ENCODE measurements around the gene PALD1. TPM values are rescaled to one million over a fixed set of nuclear protein-coding genes. Genes with fewer than 3 reads are reported as not detected.
A peak's percentile ranks its signal among the peaks of the same experiment; 100 is the strongest.

PALD1 gene
- 5.1 TPM for total RNA-seq
- long read RNA-seq, full-length matches to known transcripts, result 1 of 10 reads
- long read RNA-seq, partial matches to known transcripts, result 6 of 10 reads
- long read RNA-seq, other reads (novel, unspliced or antisense), result 3 of 10 reads

DNA sequence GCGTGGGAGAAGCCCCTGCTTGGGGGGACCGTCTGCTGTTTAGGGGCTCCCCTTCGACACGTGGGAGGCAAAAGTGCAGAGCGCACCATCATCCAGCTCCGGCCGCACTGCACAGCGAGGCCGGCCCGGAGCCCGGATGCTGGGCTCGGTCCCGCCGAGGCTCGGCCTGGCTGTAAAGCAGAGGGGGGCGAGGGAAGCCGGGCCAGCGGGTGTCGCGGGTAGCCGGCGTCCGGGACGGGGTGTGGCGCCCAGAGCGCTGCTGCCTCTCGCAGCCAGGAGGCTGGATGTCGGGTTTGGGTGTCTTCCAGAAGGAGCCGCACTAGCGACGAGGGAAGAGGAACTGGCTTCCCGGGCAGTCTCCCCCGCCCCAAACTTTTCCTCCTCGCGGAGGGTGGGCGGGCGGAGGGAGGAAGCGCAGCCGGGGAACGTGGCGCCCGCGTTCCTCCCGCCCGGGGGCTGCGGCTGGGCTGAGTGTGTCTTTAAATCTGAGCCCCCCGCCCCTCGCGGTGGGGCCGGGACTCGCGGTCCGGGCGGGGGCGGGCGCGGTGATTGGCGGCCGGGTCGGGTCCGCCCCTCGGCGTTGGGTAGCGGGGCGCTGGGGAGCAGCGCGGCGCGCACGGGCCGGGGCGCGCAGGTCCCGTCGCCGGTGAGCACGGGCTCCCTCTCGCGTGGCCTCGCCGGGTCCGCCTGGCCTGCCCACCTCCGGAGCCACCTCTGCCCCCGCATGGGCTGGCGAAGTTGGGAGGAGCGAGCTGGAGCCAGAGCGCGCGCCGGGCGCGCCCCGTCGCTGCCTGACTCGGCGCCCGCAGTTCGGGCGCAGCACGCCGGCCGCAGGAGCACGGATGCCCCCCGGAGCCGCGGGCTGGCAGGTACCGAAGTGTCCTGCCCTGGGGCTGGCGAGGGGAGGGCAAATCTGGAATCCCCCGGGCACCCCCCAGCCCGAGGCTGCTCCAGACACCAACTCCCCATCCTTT lies at the start of gene PALD1:
PALD1 (plus strand) TSS at position 577 of the 974 bp plus-strand sequence. CDS start 47,185 bp downstream, outside the sequence.
- ATAC-seq (peak; percentile 59), DNase-seq (ENCODE audit: missing footprints) (peak; percentile 85)
- intact Hi-C loops (cut with DNase I), result no loop called here

DNA sequence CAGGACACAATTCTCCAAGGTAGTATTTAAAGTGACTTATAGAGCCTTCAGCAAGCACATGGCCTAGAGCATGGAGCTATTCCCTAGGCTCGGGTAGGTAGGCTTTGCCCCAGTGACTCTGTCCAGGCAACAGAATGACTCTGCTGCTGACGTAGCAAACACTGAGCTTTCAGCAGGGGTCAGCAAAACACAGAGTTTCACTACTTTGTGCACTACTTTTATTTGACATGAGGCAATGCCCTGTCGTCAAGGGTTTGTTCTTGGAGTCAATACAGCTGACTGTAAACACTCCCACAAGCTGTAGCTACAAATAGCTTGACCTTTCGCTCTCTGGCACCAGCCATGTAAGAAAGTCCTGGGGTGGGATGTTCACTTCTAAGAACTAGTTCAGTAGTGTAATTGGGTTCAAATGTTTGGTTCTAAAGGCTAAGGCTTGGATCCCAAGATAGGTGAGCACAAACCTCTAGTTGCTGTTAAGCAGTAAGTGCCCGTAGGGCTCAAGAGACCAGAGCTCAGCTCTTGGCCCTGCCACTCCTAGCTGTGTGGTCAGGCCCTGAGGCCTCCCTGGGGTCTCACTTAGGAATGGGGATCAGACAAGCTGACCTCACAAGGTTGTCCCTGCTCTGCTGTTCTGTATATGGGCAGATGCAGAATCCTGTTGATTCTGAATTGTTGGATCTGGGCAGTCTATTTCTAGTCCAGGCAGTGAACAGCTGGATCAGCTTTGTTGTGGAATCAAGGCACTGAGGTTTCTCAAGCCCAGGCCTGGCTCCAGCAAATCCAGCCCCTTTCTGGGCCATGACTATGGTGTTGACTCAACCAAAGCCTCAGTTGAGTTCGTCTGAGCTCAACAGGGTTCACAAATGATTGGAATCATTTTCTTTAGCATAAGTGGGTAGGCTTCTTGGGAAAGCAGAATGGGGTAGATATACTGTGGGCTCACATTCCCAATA lies 47.8 kb upstream of the PALD1 start:
- peak; percentile 86 for ATAC-seq
- intact Hi-C loops (cut with DNase I), result loop anchor here (2.0 kb wide), 1 partner anchor 28 kb away; no protein-coding TSS in a partner anchor
- no peak for DNase-seq (ENCODE audit: missing footprints)

DNA sequence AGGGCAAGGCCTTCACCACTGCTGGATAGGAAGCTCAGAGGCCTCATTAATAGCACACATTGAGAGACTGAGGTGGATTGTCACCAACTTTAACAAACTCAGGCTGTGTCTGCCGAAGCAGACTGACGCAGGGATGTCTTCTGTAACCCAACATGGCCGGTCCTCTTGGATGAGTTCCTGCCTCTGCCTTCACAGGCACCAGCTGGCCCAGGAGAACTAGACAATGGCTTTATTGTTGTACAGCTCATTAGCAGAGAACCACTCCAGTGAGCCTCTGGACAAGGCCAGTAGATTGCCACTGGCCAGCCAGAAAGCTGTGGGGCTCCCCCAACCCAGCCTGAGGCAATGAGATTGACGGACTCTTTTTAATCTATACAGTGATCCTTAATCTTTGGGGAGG lies 46.5 kb upstream of the PALD1 start:
- DNase-seq (ENCODE audit: missing footprints) (peak; percentile 79), ATAC-seq (peak; percentile 58)
- intact Hi-C loops (cut with DNase I), result loop anchor here (2.0 kb wide), 1 partner anchor 27 kb away; the partner anchor contains the start of gene EIF4EBP2

DNA sequence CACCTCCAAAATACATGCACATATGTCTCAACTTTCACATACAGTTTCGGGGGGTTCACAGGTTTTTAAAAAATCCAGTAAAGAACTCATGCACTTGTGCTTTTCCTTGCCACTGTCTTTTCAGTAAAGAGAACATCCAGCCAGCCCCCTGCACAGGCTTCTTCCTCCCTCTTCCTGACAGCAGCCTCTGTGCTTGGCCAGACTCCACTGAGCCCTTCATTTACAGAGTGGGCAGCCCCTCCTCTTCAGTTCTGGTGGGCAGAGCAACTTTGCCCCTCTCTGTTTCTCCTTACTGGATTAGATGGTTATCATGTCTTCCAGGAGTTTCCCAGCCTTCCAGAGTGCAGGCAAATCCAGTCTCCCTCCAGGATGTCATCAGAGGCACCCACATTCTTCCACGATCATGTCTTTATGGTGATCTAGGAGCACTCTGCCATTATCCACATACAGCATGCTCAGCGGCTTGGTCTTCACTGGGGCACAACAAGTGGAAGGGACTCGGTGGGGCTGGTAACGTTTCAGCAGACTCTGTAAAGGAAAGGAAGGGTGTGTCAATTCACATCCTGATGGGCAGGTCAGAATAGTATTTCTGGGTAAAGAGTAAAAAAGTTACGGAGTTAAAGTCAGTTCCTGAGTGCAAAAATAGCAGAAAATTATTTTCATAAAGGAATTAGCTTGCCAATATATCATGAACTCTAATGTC lies 45.9 kb upstream of the PALD1 start:
- DNase-seq (ENCODE audit: missing footprints) (no peak), ATAC-seq (no peak)
- intact Hi-C loops (cut with DNase I), result loop anchor here (2.0 kb wide), 1 partner anchor 28 kb away; the partner anchor contains the start of gene EIF4EBP2

DNA sequence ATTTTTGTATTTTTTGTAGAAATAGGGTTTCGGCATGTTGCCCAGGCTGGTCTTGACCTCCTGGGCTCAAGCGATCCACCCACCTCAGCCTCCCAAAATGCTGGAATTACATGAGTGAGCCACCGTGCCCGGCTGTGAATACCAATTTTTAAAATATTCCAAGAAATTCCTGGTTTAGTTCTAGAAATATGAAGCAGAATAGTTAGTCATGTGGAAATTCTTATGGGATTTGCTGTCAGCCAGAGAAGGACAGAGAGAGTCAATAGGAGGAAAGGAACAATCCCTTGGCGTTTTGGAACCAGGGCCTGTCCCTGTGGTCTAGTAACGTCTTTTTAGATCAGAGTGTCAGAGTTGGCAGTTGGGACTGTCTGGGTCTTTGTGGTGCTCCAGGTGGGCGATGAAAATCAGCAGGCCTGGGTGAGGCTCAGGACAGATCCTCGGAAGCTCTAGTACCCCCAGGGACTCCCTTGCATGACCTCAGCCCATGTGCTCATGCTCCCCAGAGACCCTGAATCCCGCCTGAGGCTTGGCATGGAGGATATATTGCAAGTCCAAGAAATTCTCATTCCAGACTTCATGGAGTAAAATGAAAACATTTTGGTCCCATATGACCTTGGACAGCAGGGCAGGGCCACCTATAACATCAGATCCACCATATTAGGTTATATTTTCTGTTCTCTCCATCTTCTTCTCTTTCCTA lies 44.8 kb upstream of the PALD1 start:
- peak; percentile 35 for ATAC-seq
- DNase-seq (ENCODE audit: missing footprints), result no peak

DNA sequence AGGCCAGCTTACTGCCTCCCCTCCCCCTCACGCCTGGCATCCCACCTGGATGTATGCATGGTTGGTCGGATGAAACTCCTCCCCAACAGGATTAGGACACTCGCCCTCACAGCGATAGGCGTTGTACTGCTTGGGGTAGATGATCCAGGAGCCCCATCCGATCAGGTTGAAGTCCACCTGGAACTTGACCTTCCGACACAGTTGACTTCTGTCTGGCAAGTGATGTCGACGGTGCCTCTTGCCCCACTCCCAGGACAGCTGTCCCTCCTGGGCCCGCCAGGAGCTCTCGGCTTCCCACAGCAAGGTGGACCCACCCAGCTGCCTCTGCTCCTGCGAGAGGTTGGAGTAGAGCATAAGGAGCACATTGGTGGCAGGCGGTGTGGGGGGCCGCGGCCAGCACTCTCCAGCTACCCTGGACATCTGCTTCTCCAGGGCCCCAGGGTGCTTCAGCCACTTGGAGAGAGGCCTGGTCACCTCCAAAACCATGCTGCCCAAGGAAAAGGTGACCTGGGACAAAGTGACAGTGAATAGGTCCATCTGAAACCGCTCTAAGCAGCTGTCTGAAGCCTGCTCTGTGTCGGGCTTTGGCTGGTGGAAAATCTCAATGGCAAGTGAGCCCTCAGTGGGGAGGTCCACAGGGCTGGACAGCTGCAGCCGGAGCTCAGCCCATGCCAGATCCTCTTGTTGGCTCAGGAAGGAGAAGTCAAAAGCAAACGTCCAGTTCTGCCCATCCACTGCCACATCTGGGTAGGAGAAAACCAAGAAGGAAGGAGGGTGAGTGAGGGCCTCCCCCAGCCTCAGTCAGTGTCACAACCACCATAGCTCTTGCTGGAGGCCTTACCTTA lies 43.1 kb upstream of the PALD1 start:
- no peak for ATAC-seq
- no peak for DNase-seq (ENCODE audit: missing footprints)
- intact Hi-C loops (cut with DNase I), result no loop called here

More for the DNA sequence above, 44.8 kb upstream of the PALD1 start:
- intact Hi-C loops (cut with DNase I), result loop anchor here (2.0 kb wide), 1 partner anchor 29 kb away; the partner anchor contains the start of gene EIF4EBP2

DNA sequence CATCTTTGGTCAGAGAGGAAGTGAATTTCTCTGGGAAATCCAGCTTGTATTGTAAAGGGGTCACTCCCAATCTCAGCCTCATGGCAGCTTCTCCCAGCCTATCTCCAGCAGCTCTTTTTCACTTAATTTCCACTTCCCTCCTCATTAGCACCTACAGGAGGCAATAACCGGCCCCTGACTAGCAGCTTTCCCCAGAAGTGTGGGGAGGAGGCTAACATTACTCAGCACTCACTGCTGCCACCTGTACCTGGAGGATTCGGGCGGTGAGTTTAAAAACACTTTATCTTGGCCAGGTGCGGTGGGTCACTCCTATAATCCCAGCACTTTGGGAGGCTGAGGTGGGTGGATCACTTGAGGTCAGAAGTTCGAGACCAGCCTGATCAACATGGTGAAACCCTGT lies 40.8 kb upstream of the PALD1 start:
- no peak for ATAC-seq

DNA sequence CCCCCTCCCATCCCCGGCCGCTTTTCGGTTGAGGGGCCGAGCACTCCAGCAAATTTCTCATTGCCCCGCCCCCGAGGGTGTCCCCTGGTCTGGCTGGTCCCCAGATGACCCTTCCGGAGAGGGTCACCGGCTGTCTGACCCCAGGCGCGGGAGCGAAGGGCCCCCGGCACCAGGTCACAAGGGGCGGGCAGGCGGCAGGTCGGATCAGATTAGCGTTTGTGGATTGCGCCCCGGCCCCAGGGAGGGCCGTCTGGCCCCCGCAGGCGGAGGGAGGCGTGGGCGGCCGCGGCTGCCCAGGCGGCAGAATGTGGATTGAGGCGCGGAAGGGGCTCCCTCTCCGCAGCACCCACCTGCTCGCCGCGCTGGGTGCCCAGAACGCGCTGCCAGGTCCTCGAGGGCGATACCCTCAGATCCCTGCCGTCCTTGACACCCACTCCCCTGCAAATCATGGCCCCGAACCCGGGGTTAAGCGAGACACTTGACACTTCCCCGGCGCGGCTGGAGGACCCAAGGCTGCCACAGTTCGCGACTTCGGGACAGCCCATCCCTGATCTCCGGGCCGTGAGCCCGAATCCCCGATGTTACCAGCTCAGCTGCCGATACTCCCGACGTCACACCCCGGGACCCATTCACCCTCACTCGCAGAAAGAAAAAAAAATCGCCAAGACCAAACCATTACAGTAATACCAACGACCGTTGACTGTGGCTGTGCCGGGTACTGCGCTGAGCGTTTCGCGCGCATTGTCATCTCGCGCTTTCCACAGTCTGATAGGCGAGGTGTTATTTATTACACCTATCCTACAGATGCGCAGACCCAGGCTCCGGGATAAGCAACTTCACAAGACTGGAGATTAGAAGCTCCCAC lies 38.0 kb upstream of the PALD1 start:
- intact Hi-C loops (cut with DNase I), result no loop called here
- DNase-seq (ENCODE audit: missing footprints), result peak; percentile 57
- no peak for ATAC-seq

More for the DNA sequence above, 40.8 kb upstream of the PALD1 start:
- no peak for DNase-seq (ENCODE audit: missing footprints)
- intact Hi-C loops (cut with DNase I), result no loop called here

DNA sequence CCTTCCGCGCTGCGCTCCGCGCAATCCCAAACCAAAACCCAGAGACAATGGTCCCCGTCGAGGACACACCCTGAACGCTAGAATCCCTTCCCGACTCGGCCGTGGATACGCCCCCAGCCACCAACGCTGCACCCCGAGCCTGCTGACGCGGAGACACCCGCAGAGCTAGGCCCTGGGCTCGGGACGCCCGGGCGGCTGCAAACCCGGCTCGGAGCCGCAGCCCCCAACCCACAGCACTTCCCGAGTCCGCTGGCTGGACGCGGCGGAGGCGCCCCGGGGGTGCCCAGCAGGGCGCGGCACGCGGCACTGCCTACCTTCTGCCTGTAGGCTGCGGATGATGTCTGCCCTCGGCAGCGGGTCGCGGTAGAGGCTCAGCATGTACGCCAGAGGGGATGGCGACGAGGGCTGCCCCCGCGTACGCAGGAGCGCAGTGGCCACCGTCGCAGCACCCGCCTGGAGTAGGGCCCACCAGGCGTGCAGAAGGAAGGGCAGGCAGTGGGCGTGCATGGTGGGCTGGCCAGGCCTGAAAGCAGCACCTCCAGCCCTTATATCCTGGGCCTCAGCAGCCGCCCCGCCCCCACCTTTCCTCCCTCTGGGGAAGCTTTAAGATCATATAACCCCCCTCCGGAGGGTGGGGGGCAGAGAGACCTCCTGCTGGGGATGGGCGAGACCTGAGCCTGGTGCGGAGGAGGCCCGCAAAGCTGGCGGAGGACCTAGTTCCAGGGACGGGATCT lies 37.2 kb upstream of the PALD1 start, which contains the start of gene NODAL:
NODAL (minus strand) TSS at position 521 of the 734 bp plus-strand sequence; CDS start at position 507, 14 bp downstream.
- no peak for DNase-seq (ENCODE audit: missing footprints)
- intact Hi-C loops (cut with DNase I), result no loop called here
- ATAC-seq, result no peak

DNA sequence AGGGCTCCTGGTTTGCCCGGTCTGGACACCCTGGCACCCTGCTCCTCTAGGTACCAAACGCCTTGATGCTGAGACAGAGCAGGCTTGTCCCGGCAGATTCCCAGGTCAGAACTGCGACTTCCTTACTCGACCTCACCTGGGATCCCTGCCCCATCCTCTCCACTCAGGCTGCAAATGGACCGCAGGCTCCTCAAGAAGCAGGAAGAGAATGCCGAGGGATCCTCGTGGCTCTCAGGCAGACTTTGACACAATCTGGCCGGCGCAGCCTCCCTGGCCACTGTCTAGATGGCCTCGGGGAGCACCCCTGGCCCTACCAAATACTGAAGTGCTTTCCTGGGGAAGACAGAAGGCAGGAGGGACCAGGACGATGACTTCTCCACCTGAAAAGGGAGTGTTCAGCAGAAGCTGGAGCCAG lies 36.7 kb upstream of the PALD1 start:
- intact Hi-C loops (cut with DNase I), result no loop called here
- DNase-seq (ENCODE audit: missing footprints), result peak; percentile 41
- ATAC-seq, result no peak

DNA sequence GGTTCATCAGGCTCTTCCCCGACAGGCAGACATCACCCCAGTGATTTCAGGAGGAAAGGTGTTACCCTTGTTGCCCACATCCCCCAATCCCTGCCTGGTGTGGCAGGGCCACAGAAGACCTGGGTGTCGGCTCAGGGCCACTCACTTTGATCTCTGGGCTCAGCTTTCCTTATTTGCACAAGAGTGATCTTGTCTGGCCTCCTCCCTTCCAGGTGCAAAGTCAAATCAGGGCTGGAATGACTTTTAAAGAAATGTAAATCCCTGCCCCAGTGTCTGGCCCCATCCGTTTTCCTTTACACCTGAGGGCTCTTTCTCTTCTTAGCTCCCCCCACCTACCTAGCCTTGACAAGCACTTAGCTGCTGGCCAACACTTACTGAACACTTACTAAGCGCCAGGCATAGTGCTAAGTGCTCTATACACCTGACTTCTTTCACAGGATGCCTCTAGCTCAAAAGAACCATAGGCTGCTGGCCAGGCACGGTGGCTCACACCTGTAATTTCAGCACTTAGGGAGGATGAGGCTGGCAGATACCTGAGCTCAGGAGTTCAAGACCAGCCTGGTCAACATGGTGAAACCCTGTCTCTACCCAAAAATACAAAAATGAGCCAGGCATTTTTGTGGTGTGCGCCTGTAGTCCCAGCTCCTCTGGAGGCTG lies 36.1 kb upstream of the PALD1 start:
- intact Hi-C loops (cut with DNase I), result no loop called here
- ATAC-seq (no peak), DNase-seq (ENCODE audit: missing footprints) (no peak)

DNA sequence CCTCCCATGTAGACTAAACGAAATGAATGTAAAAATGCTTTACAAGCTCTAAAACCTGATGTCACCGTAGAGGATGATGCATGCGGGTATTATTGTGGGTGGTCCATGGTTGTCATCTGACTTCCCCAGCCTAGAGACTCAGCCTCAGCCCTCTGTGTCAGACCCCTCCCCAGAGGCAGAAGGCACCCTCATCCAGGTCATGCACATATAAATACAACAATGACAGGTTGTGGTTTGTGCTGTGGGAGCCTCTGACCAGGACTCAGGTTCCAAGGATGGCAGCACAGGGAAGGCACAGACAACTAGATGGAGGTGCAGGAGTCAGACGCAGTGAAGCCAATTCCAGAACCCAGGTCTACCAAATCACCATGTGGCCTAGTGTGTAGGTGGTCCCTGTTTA lies 33.8 kb upstream of the PALD1 start:
- DNase-seq (ENCODE audit: missing footprints) (no peak), ATAC-seq (no peak)
- intact Hi-C loops (cut with DNase I), result no loop called here

DNA sequence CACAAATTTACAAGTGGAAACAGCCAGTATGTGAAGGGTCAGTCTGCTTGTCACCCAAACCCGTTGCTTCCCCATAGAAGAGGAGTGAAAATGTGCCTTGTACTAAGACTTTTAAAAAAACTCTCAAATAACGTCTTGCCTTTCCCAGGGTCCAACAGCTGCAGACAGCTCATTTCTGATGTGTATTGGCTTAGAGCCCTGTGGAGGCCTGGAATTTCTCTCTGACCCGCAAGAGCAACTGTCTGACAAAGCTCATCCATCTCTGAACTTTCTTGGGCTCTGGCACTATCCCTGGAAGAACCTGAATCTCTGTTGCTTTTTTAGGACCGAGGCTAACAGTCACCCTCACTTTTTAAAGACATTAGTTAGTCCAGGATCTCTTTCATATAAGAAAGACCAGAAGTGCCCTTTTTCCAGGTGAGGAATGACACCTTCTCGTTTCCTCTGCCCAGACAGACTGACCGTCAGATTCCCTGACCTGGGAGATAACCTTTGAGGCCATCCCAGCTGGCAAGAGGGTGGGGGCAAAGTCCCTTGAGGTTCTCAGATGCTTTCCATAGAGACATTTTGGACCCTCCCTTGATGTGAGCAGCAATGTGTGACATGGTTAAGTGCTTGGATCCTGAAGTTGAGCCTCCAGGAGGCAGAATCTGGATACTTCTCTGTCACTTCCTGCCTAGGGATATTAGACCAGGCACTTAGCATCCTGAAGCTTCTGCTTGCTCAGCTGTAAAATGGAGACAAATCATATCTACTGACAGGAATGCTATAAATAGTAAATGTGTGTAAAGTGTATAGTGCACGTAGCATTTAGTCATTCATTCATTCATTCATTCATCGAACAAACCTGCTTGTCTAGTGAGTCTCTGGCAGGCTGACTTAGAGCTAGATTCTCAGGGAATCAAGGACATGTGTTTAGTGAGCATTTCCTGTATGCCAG lies 32.6 kb upstream of the PALD1 start:
- DNase-seq (ENCODE audit: missing footprints) (no peak), ATAC-seq (peak; percentile 30)
- intact Hi-C loops (cut with DNase I), result no loop called here

DNA sequence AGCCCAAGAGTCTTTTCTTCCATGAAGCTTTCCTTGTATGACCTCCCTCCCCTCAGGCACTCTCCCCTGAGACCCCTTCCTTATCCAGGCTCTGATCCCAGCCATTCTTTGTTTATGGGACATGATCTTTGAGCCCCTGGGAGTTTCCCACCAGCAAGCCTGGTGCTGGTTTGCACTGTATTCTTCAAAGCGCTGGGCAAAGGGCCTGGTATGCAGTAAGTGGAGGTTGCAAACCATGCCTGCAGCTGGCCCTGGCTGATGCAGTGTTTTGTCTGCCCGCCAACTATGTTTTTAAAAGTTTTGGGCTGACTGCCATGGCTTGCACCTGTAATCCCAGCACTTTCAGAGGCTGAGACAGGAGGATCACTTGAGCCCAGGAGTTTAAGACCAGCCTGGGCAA lies 30.3 kb upstream of the PALD1 start:
- intact Hi-C loops (cut with DNase I), result no loop called here
- DNase-seq (ENCODE audit: missing footprints), result peak; percentile 35
- no peak for ATAC-seq
